HCT116 (cell line): ENCODE measurements around the gene ARL11. TPM values are rescaled to one million over a fixed set of nuclear protein-coding genes. Genes with fewer than 3 reads are reported as not detected.

Experiments
- ATAC-seq: fragments of 200-7000 bp; cut with Tn5 transposase; 2 replicates; pipeline ENCODE4 v1.9.1; 2020; ENCODE audit warnings: mild to moderate bottlenecking, moderate library complexity
- BruUV-seq: library from RNA; stranded (reverse); fragments of 400-500 nt; replicated peaks from 2 replicates; lab custom pipeline; 2021; lab: Mats Ljungman, UMichigan
- CTCF ChIA-PET: fragments of 300-600 bp; sonication (Branson Sonifier 250); formaldehyde crosslinking; loops from one replicate; lab custom pipeline; 2021; ENCODE audit warnings: antibody characterized with exemption; lab: Charles Lee
- POLR2A ChIA-PET: fragments of 300-600, 350-600 bp; sonication (Branson Sonifier 250); formaldehyde crosslinking; loops from one replicate; lab custom pipeline; 2021; ENCODE audit warnings: antibody characterized with exemption; lab: Charles Lee
- RAD21 ChIA-PET, 2 experiments: fragments of 300-600 bp; sonication (Branson Sonifier 250); formaldehyde crosslinking; loops; one replicate each; lab custom pipeline; 2023; ENCODE audit warnings: low total read pairs in 2 of 2; ENCODE audit not compliant: uncharacterized antibody in 2 of 2, unreplicated experiment in 2 of 2, low non-redundant PET in 1 of 2; lab: Charles Lee
- DNase-seq: peaks from one replicate; pipeline ENCODE4 v3.0.0-alpha.2; 2010; ENCODE audit warnings: low read depth, low spot score
- H2AFZ ChIP-seq: fragments of 200-600 bp; shearing (Covaris generic), sonication (generic); 2 replicates; pipeline ENCODE4 v1.6.1; 2017; ENCODE audit warnings: low read depth, mixed run types, mixed read lengths, antibody characterized with exemption, low read length; ENCODE audit not compliant: poor library complexity, severe bottlenecking
- H3K27ac ChIP-seq: 2 replicates; pipeline ENCODE4 v1.5.1; 2012; ENCODE audit warnings: low read depth, low read length
- H3K27me3 ChIP-seq: fragments of 200-600 bp; sonication (generic); 2 replicates; pipeline ENCODE4 v1.6.1; 2016; ENCODE audit warnings: mixed run types, low read length, mixed read lengths; ENCODE audit not compliant: insufficient read depth
- H3K36me3 ChIP-seq, 2 experiments: fragments of 200-500 bp in 1 of 2; fragments of 200-600 bp in 1 of 2; sonication (Bioruptor generic) in 1 of 2; sonication (generic) in 1 of 2; 2 replicates each; pipeline versions ENCODE4 v1.5.1 to v1.6.1; 2014 to 2016; ENCODE audit warnings: low read length in 2 of 2, inconsistent platforms in 1 of 2, mixed read lengths in 1 of 2, mixed run types in 1 of 2; ENCODE audit not compliant: insufficient read depth in 2 of 2, control insufficient read depth in 1 of 2
- H3K4me1 ChIP-seq, 2 experiments: fragments of 200-600 bp in 1 of 2; sonication (generic) in 1 of 2; 2 replicates each; pipeline versions ENCODE4 v1.5.1 to v1.6.1; 2012 to 2017; ENCODE audit warnings: low read length in 2 of 2, inconsistent platforms in 1 of 2, mild to moderate bottlenecking in 1 of 2, mixed read lengths in 1 of 2, mixed run types in 1 of 2, moderate library complexity in 1 of 2; ENCODE audit not compliant: insufficient read depth in 2 of 2, control insufficient read depth in 1 of 2
- H3K4me2 ChIP-seq: fragments of 200-600 bp; sonication (generic); 2 replicates; pipeline ENCODE4 v1.6.1; 2017; ENCODE audit warnings: mixed run types, low read length, mixed read lengths
- H3K4me3 ChIP-seq, 2 experiments: fragments of 200-600 bp in 1 of 2; sonication (generic) in 1 of 2; replicated peaks in 1 of 2; 2 replicates each; pipeline ENCODE4 v1.5.1; 2011 to 2016; ENCODE audit warnings: low read length in 2 of 2, control low read depth in 1 of 2, low read depth in 1 of 2, mild to moderate bottlenecking in 1 of 2, mixed read lengths in 1 of 2, mixed run types in 1 of 2
- H3K79me2 ChIP-seq: fragments of 200-600 bp; sonication (generic); 2 replicates; pipeline ENCODE4 v1.6.1; 2017; ENCODE audit warnings: mild to moderate bottlenecking, mixed run types, low read length, moderate library complexity, mixed read lengths; ENCODE audit not compliant: insufficient read depth
- H3K9ac ChIP-seq: fragments of 200-600 bp; sonication (generic); 2 replicates; pipeline ENCODE4 v1.6.1; 2016; ENCODE audit warnings: low read length, mixed read lengths
- H3K9me2 ChIP-seq: fragments of 200-600 bp; sonication (generic), shearing (Covaris generic); 2 replicates; pipeline ENCODE4 v1.6.1; 2017; ENCODE audit warnings: mixed run types, mild to moderate bottlenecking, moderate library complexity; ENCODE audit not compliant: insufficient read depth
- H3K9me3 ChIP-seq, 2 experiments: fragments of 200-500 bp in 1 of 2; fragments of 200-600 bp in 1 of 2; sonication (Bioruptor generic) in 1 of 2; sonication (generic) in 1 of 2; 2 replicates each; pipeline ENCODE4 v1.6.1; 2014 to 2017; ENCODE audit warnings: low read length in 2 of 2, mixed read lengths in 2 of 2, inconsistent platforms in 1 of 2, low read depth in 1 of 2, mild to moderate bottlenecking in 1 of 2, mixed run types in 1 of 2, moderate library complexity in 1 of 2; ENCODE audit not compliant: control insufficient read depth in 1 of 2, insufficient read depth in 1 of 2
- H4K20me1 ChIP-seq: fragments of 200-600 bp; sonication (generic), shearing (Covaris generic); 2 replicates; pipeline ENCODE4 v1.6.1; 2017; ENCODE audit warnings: mixed run types, mild to moderate bottlenecking, moderate library complexity; ENCODE audit not compliant: insufficient read depth
- CEBPB ChIP-seq: IDR thresholded peaks from 2 replicates; pipeline ENCODE4 v1.6.1; 2012; ENCODE audit warnings: low read depth
- ELF1 ChIP-seq: IDR thresholded peaks from 2 replicates; pipeline ENCODE4 v1.6.1; 2012; ENCODE audit warnings: low read depth, borderline replicate concordance
- EZH2 ChIP-seq: fragments of 200-600 bp; sonication (generic); IDR thresholded peaks from 2 replicates; pipeline ENCODE4 v1.6.1; 2017; ENCODE audit warnings: antibody characterized with exemption, mixed run types
- EZH2phosphoT487 ChIP-seq: fragments of 200-600 bp; IDR thresholded peaks from 2 replicates; pipeline ENCODE4 v1.6.1; 2018; ENCODE audit warnings: antibody characterized with exemption, borderline replicate concordance
- FOSL1 ChIP-seq: IDR thresholded peaks from 2 replicates; pipeline ENCODE4 v1.6.1; 2012; ENCODE audit warnings: low read depth
- POLR2A ChIP-seq: IDR thresholded peaks from 2 replicates; pipeline ENCODE4 v1.7.0; 2011; ENCODE audit warnings: borderline replicate concordance; ENCODE audit not compliant: insufficient read depth, insufficient read length; ENCODE audit errors: extremely low read depth
- POLR2AphosphoS5 ChIP-seq: IDR thresholded peaks from 2 replicates; pipeline ENCODE4 v1.6.1; 2011; ENCODE audit warnings: mild to moderate bottlenecking, low read depth, low read length, moderate library complexity
- RAD21 ChIP-seq: IDR thresholded peaks from 2 replicates; pipeline ENCODE4 v1.6.1; 2012; ENCODE audit warnings: low read depth, mild to moderate bottlenecking
- SP1 ChIP-seq: IDR thresholded peaks from 2 replicates; pipeline ENCODE4 v1.6.1; 2012; ENCODE audit warnings: low read depth
- TCF7L2 ChIP-seq: IDR thresholded peaks from 2 replicates; pipeline ENCODE4 v1.7.0; 2011; ENCODE audit warnings: borderline replicate concordance, inconsistent platforms; ENCODE audit not compliant: insufficient read depth, insufficient read length; ENCODE audit errors: extremely low read depth
- intact Hi-C: fragments of 100-400 bp; cut with micrococcal nuclease; formaldehyde crosslinking; loops from 2 replicates; pipeline ENCODE4 v1.10.0; 2022
- total RNA-seq: library from RNA; stranded (reverse); gene quantifications from one replicate; pipeline ENCODE4 v1.2.1, GENCODE V29; 2021; ENCODE audit not compliant: unreplicated experiment
- TF ChIP-seq, protein P1 (sequence below): IDR thresholded peaks from 2 replicates; pipeline ENCODE4 v1.6.1; 2012

ARL11 gene
- total RNA-seq, 1 experiment from 2014 or later = not detected

DNA sequence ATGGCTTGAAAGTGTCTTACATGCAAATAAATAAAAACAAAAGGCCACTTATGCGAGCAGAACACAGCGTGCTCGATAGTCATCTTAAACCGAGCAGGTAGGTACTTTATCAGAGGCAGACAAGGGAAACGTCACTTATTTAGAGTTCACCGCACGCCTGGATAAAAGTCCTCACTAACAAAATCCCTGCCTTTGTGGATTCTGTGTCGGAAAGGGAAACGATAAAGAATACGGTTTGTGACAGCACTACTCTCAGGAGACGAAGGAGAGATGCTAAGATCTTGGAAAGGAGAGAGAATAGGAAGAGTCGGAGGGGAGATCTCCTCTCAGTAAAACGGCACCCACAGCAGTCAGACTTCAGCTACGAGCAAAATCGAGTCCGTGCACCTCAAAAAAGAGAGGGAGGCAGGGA, 43.5 kb upstream of the ARL11 start:
- Histone ChIP-seq H3K9ac (peak overlapping the region; percentile 69), H3K27me3 (no peaks in the 10 kb centered on the region), H3K4me1 (peaks cover 6 to 26% of the 10 kb centered on the region in 2 experiments; a peak in 3 of 4 replicates), H3K9me2 (no peaks in the 10 kb centered on the region), H2AFZ (no peak overlapping the region), H3K9me3 (no peaks in the 10 kb centered on the region), H3K79me2 (peaks cover 9% of the 10 kb centered on the region; the same call in 1 of the 2 replicates), H4K20me1 (no peaks in the 10 kb centered on the region), H3K27ac (peak overlapping the region; percentile 63; the same call in 1 of the 2 replicates), H3K36me3 (0 out of 4 replicates have a peak, but pooled peaks cover 0 to 2% of the 10 kb centered on the region in 2 experiments), H3K4me3 (peak overlapping the region; percentile 59 to 74), H3K4me2 (peak overlapping the region; percentile 86)
- intact Hi-C loops = no loop called here
- DNase-seq (no peak), ATAC-seq (no peak)
- ChIA-PET RAD21 (no interaction called here), POLR2A (interaction anchor here (1.5 kb wide), 1 partner anchor 20 kb away, joined by 4 read pairs; no protein-coding TSS in a partner anchor), CTCF (no interaction called here)
- TF ChIP-seq POLR2AphosphoS5 = no peak
- no peak for TF ChIP-seq FOSL1
- TF ChIP-seq RAD21 = no peak
- TF ChIP-seq ELF1 = no peak
- TF ChIP-seq TCF7L2 = no peak
- TF ChIP-seq, protein P1, sequence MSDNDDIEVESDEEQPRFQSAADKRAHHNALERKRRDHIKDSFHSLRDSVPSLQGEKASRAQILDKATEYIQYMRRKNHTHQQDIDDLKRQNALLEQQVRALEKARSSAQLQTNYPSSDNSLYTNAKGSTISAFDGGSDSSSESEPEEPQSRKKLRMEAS = no peak
- no peak for TF ChIP-seq POLR2A
- no peak for TF ChIP-seq SP1
- TF ChIP-seq EZH2phosphoT487 = no peak
- TF ChIP-seq EZH2 = no peak
- no peak for TF ChIP-seq CEBPB
- TSS peak; percentile 54 for BruUV-seq
